ENCODE data around the gene AFP. TPM values are rescaled to one million over a fixed set of nuclear protein-coding genes. Genes with fewer than 3 reads are reported as not detected.

AFP gene
- total RNA-seq, 1 experiment from 2014 or later = 4.9 TPM

GRCh38 chr4:73417342-73417741 lies 18.7 kb upstream of the AFP start:
- no peak overlapping the region for H2BK5ac ChIP-seq (ENCODE audit: insufficient read length, low read length)
- H3K27me3 ChIP-seq (ENCODE audit: insufficient read depth, low read length) = no peaks in the 10 kb centered on the region
- H4K20me1 ChIP-seq (ENCODE audit: control insufficient read depth, insufficient read depth, insufficient read length) = no peaks in the 10 kb centered on the region
- no peak overlapping the region for H4K8ac ChIP-seq (replicated peaks; ENCODE audit: insufficient read length, low read depth, low read length)
- H3K27ac Mint-ChIP-seq = no peak overlapping the region
- no peak overlapping the region for H3K18ac ChIP-seq (ENCODE audit: insufficient read length, low read depth, low read length)
- no peak overlapping the region for H3K4ac ChIP-seq (ENCODE audit: low read depth, low read length)
- no peak overlapping the region for H2AFZ ChIP-seq (ENCODE audit: low read length)
- H3K4me1 ChIP-seq (ENCODE audit: insufficient read depth, low read length) = no peaks in the 10 kb centered on the region
- no peaks in the 10 kb centered on the region for H3K9me3 Mint-ChIP-seq
- H3K27ac ChIP-seq (ENCODE audit: insufficient read length, low read depth, low read length) = no peak overlapping the region
- H2BK12ac ChIP-seq (ENCODE audit: insufficient read length, low read depth, low read length) = no peak overlapping the region
- no peaks in the 10 kb centered on the region for H3K27me3 Mint-ChIP-seq (ENCODE audit: low read depth)
- no peak overlapping the region for H4K91ac ChIP-seq (ENCODE audit: insufficient read length, low read depth, low read length)
- no peak overlapping the region for H3K23ac ChIP-seq (ENCODE audit: insufficient read length, low read depth, low read length)
- no peaks in the 10 kb centered on the region for H3K36me3 Mint-ChIP-seq (ENCODE audit: insufficient read depth in 1 of 3, low read depth in 3 of 3)
- no peak overlapping the region for H3K4me2 ChIP-seq (ENCODE audit: insufficient read depth, insufficient read length, low read length)
- no peak overlapping the region for H3T11ph ChIP-seq (ENCODE audit: low read length)
- H3K79me2 ChIP-seq (ENCODE audit: insufficient read depth, low read length) = no peaks in the 10 kb centered on the region
- no peaks in the 10 kb centered on the region for H3K79me1 ChIP-seq (ENCODE audit: insufficient read depth, low read depth, low read length, poor library complexity, severe bottlenecking)
- no peak overlapping the region for H4K5ac ChIP-seq (ENCODE audit: insufficient read length, low read depth, low read length)
- peaks cover 3 to 4% of the 10 kb centered on the region in 2 experiments; a peak in 3 of 4 replicates for H3K4me1 Mint-ChIP-seq
- no peak overlapping the region for H3K14ac ChIP-seq (ENCODE audit: insufficient read depth, low read length)
- WGBS (ENCODE audit: extremely low coverage, insufficient read length, low lambda C conversion rate) = no CpG with 5 or more reads among the region's 2 CpGs
- no peak overlapping the region for H2AK5ac ChIP-seq (ENCODE audit: insufficient read length, low read length)
- H3K56ac ChIP-seq (ENCODE audit: insufficient read length, low read depth, low read length) = no peak overlapping the region
- no peak overlapping the region for H3K4me3 Mint-ChIP-seq
- no peak for DNase-seq
- H2BK20ac ChIP-seq (ENCODE audit: low read depth, low read length, poor library complexity, severe bottlenecking) = no peak overlapping the region
- TF ChIP-seq CTCF (conservative IDR thresholded peaks at IDR 0.05) = no peak
- no peak overlapping the region for H3K9ac ChIP-seq (ENCODE audit: extremely low read depth, insufficient read length, low read length)
- no peaks in the 10 kb centered on the region for H3K9me3 ChIP-seq (ENCODE audit: control insufficient read depth, low read depth, low read length)
- H2BK120ac ChIP-seq (ENCODE audit: low read depth, low read length, poor library complexity, severe bottlenecking) = no peak overlapping the region
- H3K23me2 ChIP-seq (ENCODE audit: insufficient read length, low read depth, low read length, poor library complexity, severe bottlenecking) = no peaks in the 10 kb centered on the region
- no peak overlapping the region for H2BK15ac ChIP-seq (ENCODE audit: low read depth, low read length)
